ENCODE results near the gene ASPN.

DNA sequence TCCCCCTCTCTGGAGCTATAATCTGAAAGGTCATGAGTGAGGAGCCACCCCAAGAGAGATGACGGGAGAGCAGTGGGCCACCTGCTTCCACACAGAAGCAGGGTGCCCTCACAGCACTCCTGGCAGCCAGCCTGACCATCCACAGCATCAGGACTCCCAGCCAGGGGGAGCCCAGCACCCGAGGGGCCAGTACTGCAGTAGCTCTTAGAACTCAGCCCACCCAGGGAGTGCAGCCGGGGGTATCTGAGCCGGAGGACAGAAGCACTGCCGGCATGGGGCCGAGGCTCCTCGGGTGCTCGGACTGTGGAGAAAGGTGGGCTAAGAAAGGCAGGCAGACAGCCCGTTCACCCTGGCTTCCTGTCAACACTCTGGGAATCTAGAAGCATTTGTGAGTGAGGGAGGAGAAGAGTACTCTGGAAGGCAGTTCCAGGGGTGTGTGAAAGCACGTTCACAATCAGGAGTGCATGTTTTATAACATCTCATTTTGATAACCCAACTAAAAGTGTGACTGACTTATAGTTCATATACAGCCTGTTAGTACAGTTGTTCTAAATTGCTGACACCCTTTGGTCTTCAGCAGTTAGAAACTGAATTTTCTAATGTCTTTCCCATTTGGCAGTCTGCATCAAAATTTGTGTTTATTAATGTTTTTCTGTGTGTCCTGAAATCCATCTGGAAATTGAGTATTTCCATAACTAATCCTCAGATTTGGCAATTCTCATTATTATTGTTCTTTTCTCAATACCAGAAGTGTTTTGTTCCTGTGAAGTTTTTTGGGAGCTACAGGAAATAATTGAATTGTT lies 25.9 kb upstream of the ASPN start:
- no peak for TF ChIP-seq REST (IDR thresholded peaks at IDR 0.05; ENCODE audit: unreplicated experiment)
- peak in 1 of 2 experiments; percentile 17; a peak in 1 of 4 replicates for TF ChIP-seq CTCF (conservative IDR thresholded peaks at IDR 0.05; ENCODE audit: low read depth in 2 of 2)
- no peak for TF ChIP-seq EZH2 (IDR thresholded peaks at IDR 0.05; ENCODE audit: low read depth, unreplicated experiment)
- no peak for TF ChIP-seq EZH2phosphoT487 (IDR thresholded peaks at IDR 0.05; ENCODE audit: unreplicated experiment)
- TF ChIP-seq NANOG (IDR thresholded peaks at IDR 0.05; ENCODE audit: borderline replicate concordance): no peak
- TF ChIP-seq, protein P1, sequence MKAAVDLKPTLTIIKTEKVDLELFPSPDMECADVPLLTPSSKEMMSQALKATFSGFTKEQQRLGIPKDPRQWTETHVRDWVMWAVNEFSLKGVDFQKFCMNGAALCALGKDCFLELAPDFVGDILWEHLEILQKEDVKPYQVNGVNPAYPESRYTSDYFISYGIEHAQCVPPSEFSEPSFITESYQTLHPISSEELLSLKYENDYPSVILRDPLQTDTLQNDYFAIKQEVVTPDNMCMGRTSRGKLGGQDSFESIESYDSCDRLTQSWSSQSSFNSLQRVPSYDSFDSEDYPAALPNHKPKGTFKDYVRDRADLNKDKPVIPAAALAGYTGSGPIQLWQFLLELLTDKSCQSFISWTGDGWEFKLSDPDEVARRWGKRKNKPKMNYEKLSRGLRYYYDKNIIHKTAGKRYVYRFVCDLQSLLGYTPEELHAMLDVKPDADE (IDR thresholded peaks at IDR 0.05): no peak
- TF ChIP-seq POLR2AphosphoS5 (IDR thresholded peaks at IDR 0.05; ENCODE audit: low read depth): no peak
- TF ChIP-seq JUNB (IDR thresholded peaks at IDR 0.05; ENCODE audit: unreplicated experiment): no peak
- TF ChIP-seq CREB1 (CRISPR knock-in tag; IDR thresholded peaks at IDR 0.05; ENCODE audit: low read depth): no peak
- no peak for TF ChIP-seq ZNF331 (CRISPR knock-in tag; IDR thresholded peaks at IDR 0.05; ENCODE audit: low read depth)

Measured in GM23338 (cell line).